Karpas-422 (cell line): ENCODE data around the gene HAPLN3. TPM values are rescaled to one million over a fixed set of nuclear protein-coding genes. Genes with fewer than 3 reads are reported as not detected.

Source experiments
- DNase-seq: peaks from one replicate; pipeline ENCODE4 v3.0.0-alpha.2; 2015
- H2AFZ ChIP-seq: fragments of 200-600 bp; sonication (generic); 2 replicates; pipeline ENCODE4 v1.6.1; 2014; ENCODE audit warnings: antibody characterized with exemption, low read length, mixed read lengths
- H3K27ac ChIP-seq: fragments of 200-600 bp; sonication (generic); 2 replicates; pipeline ENCODE4 v1.5.1; 2014; ENCODE audit warnings: mild to moderate bottlenecking, low read length, moderate library complexity
- H3K27me3 ChIP-seq: fragments of 200-600 bp; sonication (generic); 2 replicates; pipeline ENCODE4 v1.6.1; 2014; ENCODE audit warnings: low read length, mixed read lengths
- H3K36me3 ChIP-seq: fragments of 200-600 bp; sonication (generic); 2 replicates; pipeline ENCODE4 v1.6.1; 2014; ENCODE audit warnings: low read length, mixed read lengths; ENCODE audit not compliant: insufficient read depth
- H3K4me1 ChIP-seq: fragments of 200-600 bp; sonication (generic); 2 replicates; pipeline ENCODE4 v1.6.1; 2014; ENCODE audit warnings: mild to moderate bottlenecking, low read length, mixed read lengths
- H3K4me2 ChIP-seq: fragments of 200-600 bp; sonication (generic); 2 replicates; pipeline ENCODE4 v1.6.1; 2014; ENCODE audit warnings: low read length, low read depth, mild to moderate bottlenecking; ENCODE audit not compliant: poor library complexity, severe bottlenecking
- H3K4me3 ChIP-seq: fragments of 200-600 bp; sonication (generic); 2 replicates; pipeline ENCODE4 v1.5.1; 2014; ENCODE audit warnings: mild to moderate bottlenecking, antibody characterized with exemption, low read length, mixed read lengths
- H3K79me2 ChIP-seq: fragments of 200-600 bp; sonication (generic); 2 replicates; pipeline ENCODE4 v1.6.1; 2014; ENCODE audit warnings: mild to moderate bottlenecking, low read length, mixed read lengths
- H3K9ac ChIP-seq: fragments of 200-600 bp; sonication (generic); 2 replicates; pipeline ENCODE4 v1.6.0; 2014; ENCODE audit warnings: low read length
- H3K9me2 ChIP-seq: fragments of 200-600 bp; sonication (generic), shearing (Covaris generic); replicated peaks from 2 replicates; pipeline ENCODE4 v1.6.0; 2014; ENCODE audit warnings: mild to moderate bottlenecking, low read length, moderate library complexity; ENCODE audit not compliant: insufficient read depth
- H3K9me3 ChIP-seq: fragments of 300-700, 200-600 bp; sonication (generic); 2 replicates; pipeline ENCODE4 v1.6.1; 2014; ENCODE audit warnings: low read length, mixed read lengths
- H4K20me1 ChIP-seq: fragments of 200-600 bp; sonication (generic); 2 replicates; pipeline ENCODE4 v1.6.1; 2014; ENCODE audit warnings: mild to moderate bottlenecking, antibody characterized with exemption, low read length, low read depth; ENCODE audit not compliant: insufficient read depth
- total RNA-seq: library from RNA; depleted of rRNA; stranded (reverse); fragments of >200 nt; shearing (Covaris generic); gene quantifications from 2 replicates; pipeline ENCODE4 v1.2.3, GENCODE V29; 2014; ENCODE audit warnings: low replicate concordance

HAPLN3 gene
- total RNA-seq, 1 experiment from 2014 or later = not detected

GRCh38 chr15:88872706-88873105 lies 22.6 kb downstream of the HAPLN3 start:
- H3K4me2 ChIP-seq = no peak overlapping the region
- H2AFZ ChIP-seq = no peak overlapping the region
- H3K4me1 ChIP-seq = no peaks in the 10 kb centered on the region
- no peaks in the 10 kb centered on the region for H4K20me1 ChIP-seq
- no peaks in the 10 kb centered on the region for H3K9me3 ChIP-seq
- H3K36me3 ChIP-seq = no peaks in the 10 kb centered on the region
- H3K27me3 ChIP-seq = no peaks in the 10 kb centered on the region
- DNase-seq = no peak
- no peak overlapping the region for H3K27ac ChIP-seq
- no peaks in the 10 kb centered on the region for H3K79me2 ChIP-seq
- no peaks in the 10 kb centered on the region for H3K9me2 ChIP-seq
- no peak overlapping the region for H3K4me3 ChIP-seq
- no peak overlapping the region for H3K9ac ChIP-seq

- no peaks in the 10 kb centered on the region for H3K27me3 ChIP-seq
- H3K4me1 ChIP-seq = no peaks in the 10 kb centered on the region
- H3K36me3 ChIP-seq = no peaks in the 10 kb centered on the region
- no peak overlapping the region for H2AFZ ChIP-seq
- H3K9me3 ChIP-seq = no peaks in the 10 kb centered on the region
- no peak overlapping the region for H3K27ac ChIP-seq
- no peaks in the 10 kb centered on the region for H3K79me2 ChIP-seq
- H4K20me1 ChIP-seq = no peaks in the 10 kb centered on the region
- H3K9me2 ChIP-seq = no peaks in the 10 kb centered on the region
- DNase-seq = no peak
- H3K4me2 ChIP-seq = no peak overlapping the region
- no peak overlapping the region for H3K4me3 ChIP-seq
- no peak overlapping the region for H3K9ac ChIP-seq
These were observed 23.2 kb downstream of the HAPLN3 start for GRCh38 chr15:88872106-88872505.

GRCh38 chr15:88871313-88871712 lies 24.0 kb downstream of the HAPLN3 start:
- Histone ChIP-seq H3K27ac (no peak overlapping the region), H3K27me3 (no peaks in the 10 kb centered on the region), H3K9ac (no peak overlapping the region), H3K4me2 (no peak overlapping the region), H3K4me1 (no peaks in the 10 kb centered on the region), H2AFZ (no peak overlapping the region), H3K79me2 (no peaks in the 10 kb centered on the region), H3K4me3 (no peak overlapping the region), H3K9me2 (no peaks in the 10 kb centered on the region), H4K20me1 (no peaks in the 10 kb centered on the region), H3K36me3 (no peaks in the 10 kb centered on the region), H3K9me3 (no peaks in the 10 kb centered on the region)
- no peak for DNase-seq

GRCh38 chr15:88866295-88866881 lies 29.0 kb downstream of the HAPLN3 start:
- H3K27me3 ChIP-seq = no peaks in the 10 kb centered on the region
- H3K79me2 ChIP-seq = no peaks in the 10 kb centered on the region
- H3K9ac ChIP-seq = no peak overlapping the region
- H3K9me2 ChIP-seq = no peaks in the 10 kb centered on the region
- no peak overlapping the region for H2AFZ ChIP-seq
- no peaks in the 10 kb centered on the region for H4K20me1 ChIP-seq
- no peaks in the 10 kb centered on the region for H3K4me1 ChIP-seq
- no peak overlapping the region for H3K27ac ChIP-seq
- H3K4me3 ChIP-seq = no peak overlapping the region
- H3K4me2 ChIP-seq = no peak overlapping the region
- DNase-seq = no peak
- H3K36me3 ChIP-seq = no peaks in the 10 kb centered on the region
- H3K9me3 ChIP-seq = no peaks in the 10 kb centered on the region

GRCh38 chr15:88865498-88866099 lies 29.7 kb downstream of the HAPLN3 start:
- Histone ChIP-seq H3K4me3 (no peak overlapping the region), H3K4me2 (no peak overlapping the region)

GRCh38 chr15:88864861-88865497 lies 30.4 kb downstream of the HAPLN3 start:
- no peaks in the 10 kb centered on the region for H4K20me1 ChIP-seq
- H3K4me1 ChIP-seq = no peaks in the 10 kb centered on the region
- H3K9me3 ChIP-seq = no peaks in the 10 kb centered on the region
- H3K36me3 ChIP-seq = no peaks in the 10 kb centered on the region
- H2AFZ ChIP-seq = no peak overlapping the region
- H3K27ac ChIP-seq = no peak overlapping the region
- H3K4me2 ChIP-seq = no peak overlapping the region
- no peaks in the 10 kb centered on the region for H3K9me2 ChIP-seq
- H3K79me2 ChIP-seq = no peaks in the 10 kb centered on the region
- DNase-seq = no peak
- no peaks in the 10 kb centered on the region for H3K27me3 ChIP-seq
- no peak overlapping the region for H3K4me3 ChIP-seq
- H3K9ac ChIP-seq = no peak overlapping the region

More at GRCh38 chr15:88865498-88866099, 29.7 kb downstream of the HAPLN3 start:
- Histone ChIP-seq H3K27me3 (no peaks in the 10 kb centered on the region), H3K27ac (no peak overlapping the region), H3K9me2 (no peaks in the 10 kb centered on the region), H3K4me1 (no peaks in the 10 kb centered on the region), H3K36me3 (no peaks in the 10 kb centered on the region), H3K9ac (no peak overlapping the region), H4K20me1 (no peaks in the 10 kb centered on the region), H3K79me2 (no peaks in the 10 kb centered on the region), H2AFZ (no peak overlapping the region), H3K9me3 (no peaks in the 10 kb centered on the region)
- no peak for DNase-seq

- no peak overlapping the region for H3K27ac ChIP-seq
- no peak for DNase-seq
- H3K4me1 ChIP-seq = no peaks in the 10 kb centered on the region
- H2AFZ ChIP-seq = no peak overlapping the region
- no peak overlapping the region for H3K4me2 ChIP-seq
- H3K9me2 ChIP-seq = no peaks in the 10 kb centered on the region
- H3K36me3 ChIP-seq = no peaks in the 10 kb centered on the region
- H3K4me3 ChIP-seq = no peak overlapping the region
- no peaks in the 10 kb centered on the region for H3K9me3 ChIP-seq
- H4K20me1 ChIP-seq = no peaks in the 10 kb centered on the region
- H3K9ac ChIP-seq = no peak overlapping the region
- no peaks in the 10 kb centered on the region for H3K79me2 ChIP-seq
- no peaks in the 10 kb centered on the region for H3K27me3 ChIP-seq
These were observed 31.9 kb downstream of the HAPLN3 start for GRCh38 chr15:88863412-88863811.

GRCh38 chr15:88860212-88860611 lies 35.1 kb downstream of the HAPLN3 start:
- H3K9ac ChIP-seq = no peak overlapping the region
- no peaks in the 10 kb centered on the region for H3K79me2 ChIP-seq
- H3K4me1 ChIP-seq = no peaks in the 10 kb centered on the region
- no peak overlapping the region for H3K27ac ChIP-seq
- no peaks in the 10 kb centered on the region for H4K20me1 ChIP-seq
- H3K9me3 ChIP-seq = no peaks in the 10 kb centered on the region
- H3K4me2 ChIP-seq = no peak overlapping the region
- H3K9me2 ChIP-seq = no peaks in the 10 kb centered on the region
- H3K27me3 ChIP-seq = no peaks in the 10 kb centered on the region
- H3K36me3 ChIP-seq = no peaks in the 10 kb centered on the region
- no peak overlapping the region for H3K4me3 ChIP-seq
- no peak overlapping the region for H2AFZ ChIP-seq
- DNase-seq = no peak
